HG02571 (cell line): ENCODE measurements around the gene METTL1.
"Not testable (repeated sequence)": the region's sequence is repeated elsewhere in the genome, so short reads cannot be mapped to it uniquely, and the experiment has no call there.

ENCODE experiments used
- ATAC-seq: cut with Tn5 transposase; IDR thresholded peaks from one replicate; pipeline ENCODE4 v1.9.1; 2021; ENCODE audit warnings: mild to moderate bottlenecking, moderate library complexity; ENCODE audit not compliant: unreplicated experiment

The METTL1 gene

DNA sequence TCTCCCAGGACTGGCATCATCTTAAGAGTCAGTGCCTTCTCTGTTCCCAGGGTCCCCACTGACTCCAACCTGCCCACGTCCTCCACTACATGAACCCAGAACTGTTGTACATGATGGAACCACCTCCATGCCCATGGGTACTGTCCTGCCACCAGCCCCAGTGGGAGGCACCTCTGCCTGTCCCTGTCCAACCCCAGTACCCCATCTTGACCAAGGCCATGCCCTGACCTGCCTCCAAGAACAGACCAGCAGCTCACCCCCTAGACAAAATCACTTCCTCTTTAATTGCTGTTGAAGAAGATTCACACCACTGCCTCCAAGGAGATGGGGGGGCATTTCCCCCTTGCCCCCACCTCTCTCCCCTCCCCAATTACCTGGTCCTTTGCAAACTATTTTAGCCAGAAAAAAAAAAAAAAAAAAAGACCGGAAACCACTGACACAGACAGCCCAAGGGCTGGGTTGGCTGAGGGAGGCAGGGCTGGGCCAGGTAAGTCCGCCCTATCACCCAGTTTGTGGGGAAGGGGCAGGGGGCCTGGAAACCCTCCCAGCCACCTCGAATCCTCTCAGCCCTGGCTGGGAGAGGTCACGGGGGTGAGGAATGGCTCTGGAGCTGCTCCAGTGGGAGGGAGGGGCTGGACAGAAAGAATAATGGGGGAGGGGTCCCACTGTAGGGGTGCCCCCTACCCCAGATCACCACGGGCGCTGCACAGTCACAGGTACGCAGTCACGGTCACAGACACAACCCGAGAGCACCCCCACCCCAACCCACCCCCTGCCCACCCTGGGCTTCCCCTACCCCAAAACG lies 46.8 kb downstream of the METTL1 start:
- ATAC-seq = no peak

DNA sequence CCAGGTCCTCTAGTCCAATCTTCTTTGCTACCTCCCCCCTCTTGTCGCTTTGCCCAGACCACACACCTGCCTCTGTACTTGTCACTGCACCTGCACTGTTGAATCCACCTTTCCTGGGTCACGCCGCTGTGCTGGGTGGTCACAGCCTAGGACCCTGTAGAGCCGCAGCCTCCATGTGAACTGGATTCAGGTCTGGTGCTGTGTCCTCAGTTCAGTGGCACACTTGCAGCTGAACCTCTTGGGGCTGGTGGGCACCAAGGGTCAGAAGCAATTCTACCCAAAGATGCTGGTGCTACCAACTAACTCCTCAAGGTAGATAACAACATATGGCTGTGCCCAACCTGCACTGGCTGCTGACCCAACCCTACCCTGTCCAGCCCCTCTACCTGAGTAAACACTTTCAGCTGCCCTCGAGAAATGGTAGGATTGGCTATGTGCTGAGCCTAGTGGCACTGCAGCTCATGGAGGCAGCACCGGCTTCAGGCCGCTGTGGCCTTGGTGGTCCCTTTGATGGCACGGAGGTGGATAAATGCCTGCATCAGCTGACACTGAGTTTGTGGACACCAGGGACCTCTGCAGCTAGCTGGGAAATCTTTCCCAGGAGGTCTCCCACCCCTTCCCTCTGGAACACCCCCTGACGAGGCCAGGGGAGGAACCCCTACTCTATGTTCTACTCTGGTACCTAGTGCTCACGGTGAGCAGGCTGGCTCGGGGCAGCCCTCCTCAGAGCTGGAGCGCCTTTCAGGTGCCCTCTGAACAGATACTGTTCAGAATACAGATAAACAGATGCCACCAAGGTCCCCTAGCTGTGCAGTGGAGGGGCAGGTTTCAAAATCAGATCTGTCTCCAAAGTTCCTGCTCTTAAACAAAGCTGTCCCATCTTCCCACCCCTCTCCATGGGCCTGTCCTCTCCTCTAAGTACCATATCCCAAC lies 47.6 kb downstream of the METTL1 start:
- no peak for ATAC-seq

DNA sequence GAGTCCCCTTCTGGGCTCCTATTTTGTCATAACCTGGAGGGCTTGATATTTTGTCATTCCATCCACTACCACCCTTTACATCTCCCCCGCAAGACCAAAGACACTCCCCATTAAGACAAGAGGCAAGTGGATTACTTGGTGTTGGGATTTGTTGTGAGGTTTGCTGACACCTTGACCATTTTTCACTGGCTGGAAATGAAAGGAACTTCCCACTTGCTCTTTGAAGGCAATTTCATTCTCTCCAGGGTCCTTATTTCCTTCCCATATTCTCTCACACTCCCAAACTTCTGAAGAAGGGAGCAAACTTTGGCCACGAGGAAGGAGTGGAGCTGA lies 48.3 kb downstream of the METTL1 start:
- ATAC-seq = no peak

DNA sequence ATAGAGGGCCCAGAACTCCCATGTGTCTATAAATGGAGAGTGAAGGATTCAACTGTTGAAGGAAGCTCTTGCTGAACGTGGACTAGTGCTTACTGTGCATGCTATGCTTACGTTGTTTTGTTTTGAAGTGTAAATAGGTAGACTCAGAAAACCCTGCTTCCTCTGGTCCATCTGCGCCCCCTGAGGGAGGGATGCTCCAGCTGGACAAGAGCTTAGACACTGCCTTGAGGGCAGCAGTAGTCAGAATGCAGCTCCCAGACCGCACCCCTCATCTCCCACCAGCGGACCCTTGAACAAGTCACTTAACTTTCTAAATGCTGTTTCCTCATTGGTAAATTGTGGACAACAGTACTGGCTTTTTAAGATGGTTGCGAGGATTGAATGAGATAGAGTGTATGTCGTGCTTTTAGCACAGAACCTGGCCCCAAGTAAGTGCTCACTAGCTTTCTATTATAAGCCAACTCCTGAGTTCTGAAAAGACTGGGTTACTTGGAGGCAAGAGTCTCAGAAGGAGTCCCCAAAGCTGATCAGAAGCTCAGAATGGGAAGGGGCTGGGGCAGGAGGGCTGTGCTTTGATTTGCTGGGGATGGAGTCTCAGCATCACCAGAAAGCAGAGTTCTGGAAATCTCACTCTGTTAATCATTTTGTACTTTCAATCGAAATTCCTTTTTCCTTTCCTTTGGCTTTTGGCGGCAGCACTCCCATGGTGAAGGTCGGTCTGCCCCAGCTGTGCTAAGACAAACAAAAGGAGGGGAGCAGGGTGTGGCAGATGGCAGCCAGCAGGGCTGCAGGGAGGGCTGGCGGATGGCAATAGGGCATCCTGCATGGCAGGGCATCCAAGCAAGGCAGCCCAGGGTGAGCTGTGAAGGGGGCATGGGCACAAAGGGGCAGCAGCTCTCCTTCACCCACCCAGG lies 48.9 kb downstream of the METTL1 start:
- ATAC-seq = no peak

DNA sequence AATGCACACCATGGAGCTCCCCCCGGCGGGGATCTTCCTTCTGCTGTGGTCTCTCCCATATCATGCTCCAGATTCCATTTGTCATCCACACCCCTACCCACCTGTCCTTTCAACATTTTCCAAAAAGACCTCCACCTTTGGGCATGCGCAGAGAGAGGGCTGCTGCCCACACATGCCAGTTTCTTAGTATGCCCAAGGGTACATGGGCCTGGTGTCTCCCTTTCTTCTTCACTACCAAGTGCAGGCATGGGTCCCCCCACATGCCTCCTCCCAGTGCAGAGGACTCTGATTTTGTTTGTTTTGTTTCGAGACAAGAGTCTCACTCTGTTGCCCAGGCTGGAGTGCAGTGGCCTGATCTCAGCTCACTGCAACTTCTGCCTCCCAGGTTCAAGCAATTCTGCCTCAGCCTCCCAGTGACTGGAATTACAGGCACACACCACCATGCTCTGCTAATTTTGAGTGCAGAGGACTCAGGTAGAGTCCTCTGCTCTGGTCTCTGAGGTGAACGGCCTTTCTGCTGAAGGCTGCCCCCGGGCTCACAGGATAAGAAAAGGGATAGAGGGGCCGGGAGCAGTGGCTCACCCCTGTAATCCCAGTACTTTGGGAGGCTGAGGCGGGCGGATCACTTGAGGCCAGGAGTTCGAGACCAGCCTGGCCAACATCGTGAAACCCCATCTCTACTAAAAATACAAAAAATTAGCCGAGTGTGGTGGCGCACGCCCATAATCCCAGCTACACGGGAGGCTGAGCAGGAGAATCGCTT lies 49.9 kb downstream of the METTL1 start:
- not testable (repeated sequence) for ATAC-seq

DNA sequence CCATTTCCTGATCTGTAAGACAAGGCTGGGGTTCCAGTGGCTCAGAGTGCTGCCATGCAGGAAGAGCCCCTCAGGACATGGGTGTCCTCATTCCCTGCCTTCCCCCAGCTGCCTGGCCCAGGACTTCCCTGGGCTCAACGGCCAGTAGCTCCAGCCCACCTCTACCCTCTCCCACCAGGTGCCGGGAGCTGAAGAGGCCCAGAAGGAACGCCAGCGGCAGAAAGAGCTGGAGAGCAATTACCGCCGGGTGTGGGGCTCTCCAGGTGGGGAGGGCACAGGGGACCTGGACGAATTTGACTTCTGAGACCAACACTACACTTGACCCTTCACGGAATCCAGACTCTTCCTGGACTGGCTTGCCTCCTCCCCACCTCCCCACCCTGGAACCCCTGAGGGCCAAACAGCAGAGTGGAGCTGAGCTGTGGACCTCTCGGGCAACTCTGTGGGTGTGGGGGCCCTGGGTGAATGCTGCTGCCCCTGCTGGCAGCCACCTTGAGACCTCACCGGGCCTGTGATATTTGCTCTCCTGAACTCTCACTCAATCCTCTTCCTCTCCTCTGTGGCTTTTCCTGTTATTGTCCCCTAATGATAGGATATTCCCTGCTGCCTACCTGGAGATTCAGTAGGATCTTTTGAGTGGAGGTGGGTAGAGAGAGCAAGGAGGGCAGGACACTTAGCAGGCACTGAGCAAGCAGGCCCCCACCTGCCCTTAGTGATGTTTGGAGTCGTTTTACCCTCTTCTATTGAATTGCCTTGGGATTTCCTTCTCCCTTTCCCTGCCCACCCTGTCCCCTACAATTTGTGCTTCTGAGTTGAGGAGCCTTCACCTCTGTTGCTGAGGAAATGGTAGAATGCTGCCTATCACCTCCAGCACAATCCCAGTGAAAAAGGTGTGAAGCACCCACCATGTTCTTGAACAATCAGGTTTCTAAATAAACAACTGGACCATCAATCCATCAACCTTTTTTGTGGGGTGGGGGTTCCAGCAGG lies 51.0 kb downstream of the METTL1 start:
- no peak for ATAC-seq

DNA sequence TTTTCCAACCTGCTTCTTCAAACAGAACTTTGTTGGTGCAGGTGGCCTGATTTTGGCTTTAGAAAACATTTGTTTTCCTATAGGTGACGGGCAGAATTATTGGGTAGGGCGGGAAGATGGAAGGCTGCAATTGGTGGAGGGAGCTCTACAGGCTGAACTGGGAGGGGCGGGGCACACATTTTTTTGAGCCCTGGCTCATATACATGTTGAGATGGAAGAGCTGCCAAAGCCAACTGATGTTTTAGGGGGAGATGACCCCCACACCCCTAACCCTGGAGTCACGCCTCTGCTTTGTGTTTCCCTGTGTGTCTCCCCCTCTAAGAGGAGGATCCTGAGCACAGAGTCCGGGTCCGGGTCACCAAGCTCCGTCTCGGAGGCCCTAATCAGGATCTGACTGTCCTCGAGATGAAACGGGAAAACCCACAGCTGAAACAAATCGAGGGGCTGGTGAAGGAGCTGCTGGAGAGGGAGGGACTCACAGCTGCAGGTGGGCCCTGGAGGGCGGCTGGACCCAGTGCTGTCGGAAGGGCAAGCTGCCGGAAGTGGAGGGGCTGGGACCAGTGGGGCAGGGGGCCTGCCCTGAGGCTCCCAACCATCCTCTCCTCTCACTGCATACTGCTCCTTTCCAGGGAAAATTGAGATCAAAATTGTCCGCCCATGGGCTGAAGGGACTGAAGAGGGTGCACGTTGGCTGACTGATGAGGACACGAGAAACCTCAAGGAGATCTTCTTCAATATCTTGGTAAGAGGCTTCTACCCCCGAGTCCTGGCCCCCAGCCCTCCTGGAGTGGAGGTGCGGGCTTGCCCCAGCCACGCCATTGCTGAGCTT lies 51.9 kb downstream of the METTL1 start:
- ATAC-seq = no peak

DNA sequence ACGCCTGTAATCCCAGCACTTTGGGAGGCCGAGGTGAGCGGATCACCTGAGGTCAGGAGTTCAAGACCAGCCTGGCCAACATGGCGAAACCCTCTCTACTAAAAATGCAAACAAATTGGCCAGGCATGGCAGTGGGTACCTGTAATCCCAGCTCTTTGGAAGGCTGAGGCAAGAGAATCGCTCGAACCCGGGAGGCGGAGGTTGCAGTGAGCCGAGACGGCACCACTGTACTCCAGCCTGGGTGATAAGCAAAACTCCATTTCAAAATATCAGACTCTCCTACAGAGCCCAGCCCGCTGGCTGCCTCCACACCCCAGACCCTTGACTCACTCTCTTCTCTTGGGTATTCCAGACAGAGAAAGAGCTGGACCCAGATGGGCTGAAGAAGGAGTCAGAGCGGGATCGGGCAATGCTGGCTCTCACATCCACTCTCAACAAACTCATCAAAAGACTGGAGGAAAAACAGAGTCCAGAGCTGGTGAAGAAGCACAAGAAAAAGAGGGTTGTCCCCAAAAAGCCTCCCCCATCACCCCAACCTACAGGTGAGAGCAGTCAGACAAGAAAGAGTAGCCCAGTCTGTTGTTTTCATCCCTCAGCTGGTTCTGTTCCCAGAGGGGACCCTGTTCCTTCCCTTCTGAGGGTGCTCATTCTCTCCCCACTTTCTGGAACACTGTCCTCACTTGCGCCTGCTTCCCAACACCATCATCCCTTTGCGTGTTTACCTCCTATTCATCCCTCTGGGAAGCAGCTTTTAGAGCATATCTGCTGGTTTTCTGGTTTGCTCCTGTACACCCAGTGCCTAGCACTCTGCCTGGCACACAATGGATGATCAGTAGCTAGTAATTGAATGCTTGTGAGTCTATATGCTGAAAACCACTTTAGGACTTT lies 53.0 kb downstream of the METTL1 start:
- ATAC-seq = no peak
